Neural cell (in vitro differentiated cells): ENCODE measurements around the gene HDAC10. TPM values are rescaled to one million over a fixed set of nuclear protein-coding genes. Genes with fewer than 3 reads are reported as not detected.

Experiments used
- H2AFZ ChIP-seq: fragments of 200-600, 300-800 bp; sonication (generic), shearing (Covaris generic); 2 replicates; pipeline ENCODE4 v1.6.0; 2014; ENCODE audit warnings: low read depth, mild to moderate bottlenecking, antibody characterized with exemption, low read length, moderate library complexity
- H3F3A ChIP-seq: fragments of 200-600 bp; shearing (Covaris generic); 2 replicates; pipeline ENCODE4 v1.6.1; 2016; ENCODE audit warnings: mild to moderate bottlenecking, moderate library complexity, mixed read lengths, antibody characterized with exemption, low read length; ENCODE audit not compliant: insufficient read depth, poor library complexity, severe bottlenecking
- H3K27ac ChIP-seq: fragments of 200-600, 300-800 bp; sonication (generic), shearing (Covaris generic); 2 replicates; pipeline ENCODE4 v1.5.1; 2014; ENCODE audit warnings: mild to moderate bottlenecking, low read length, moderate library complexity
- H3K27me3 ChIP-seq: fragments of 300-800, 200-600 bp; sonication (generic), shearing (Covaris generic); 2 replicates; pipeline ENCODE4 v1.6.0; 2014; ENCODE audit warnings: mild to moderate bottlenecking, low read depth, low read length, moderate library complexity; ENCODE audit not compliant: insufficient read depth
- H3K36me3 ChIP-seq: fragments of 300-800, 200-600 bp; sonication (generic), shearing (Covaris generic); 2 replicates; pipeline ENCODE4 v1.5.1; 2014; ENCODE audit warnings: mild to moderate bottlenecking, antibody characterized with exemption, low read length, moderate library complexity; ENCODE audit not compliant: insufficient read depth
- H3K4me2 ChIP-seq: fragments of 300-800, 200-600 bp; sonication (generic), shearing (Covaris generic); 2 replicates; pipeline ENCODE4 v1.6.0; 2014; ENCODE audit warnings: mild to moderate bottlenecking, low read length
- H3K4me3 ChIP-seq: fragments of 300-800, 200-600 bp; sonication (generic), shearing (Covaris generic); 2 replicates; pipeline ENCODE4 v1.5.1; 2014; ENCODE audit warnings: mild to moderate bottlenecking, low read length, moderate library complexity
- H3K79me2 ChIP-seq: fragments of 200-600 bp; shearing (Covaris generic); replicated peaks from 2 replicates; pipeline ENCODE4 v1.6.0; 2014; ENCODE audit warnings: mild to moderate bottlenecking, low read length, moderate library complexity; ENCODE audit not compliant: insufficient read depth
- H3K9ac ChIP-seq: fragments of 300-800, 200-600 bp; sonication (generic), shearing (Covaris generic); 2 replicates; pipeline ENCODE4 v1.6.1; 2016; ENCODE audit warnings: mild to moderate bottlenecking, low read length, mixed read lengths
- H3K9me2 ChIP-seq: fragments of 200-600 bp; shearing (Covaris generic); 2 replicates; pipeline ENCODE4 v1.6.1; 2016; ENCODE audit warnings: mild to moderate bottlenecking, low read length, mixed read lengths; ENCODE audit not compliant: insufficient read depth
- H3K9me3 ChIP-seq: fragments of 200-600, 300-800 bp; sonication (generic), shearing (Covaris generic); 2 replicates; pipeline ENCODE4 v1.6.1; 2016; ENCODE audit warnings: mild to moderate bottlenecking, mixed run types, low read length, moderate library complexity, mixed read lengths
- H4K20me1 ChIP-seq: fragments of 200-600 bp; shearing (Covaris generic); 2 replicates; pipeline ENCODE4 v1.6.1; 2016; ENCODE audit warnings: mild to moderate bottlenecking, mixed run types; ENCODE audit not compliant: insufficient read depth
- CTCF ChIP-seq: fragments of 450-650 bp; IDR thresholded peaks from 2 replicates; pipeline ENCODE4 v1.5.1; 2014; ENCODE audit warnings: antibody characterized with exemption, mild to moderate bottlenecking, moderate library complexity; ENCODE audit not compliant: poor library complexity, severe bottlenecking
- EP300 ChIP-seq: fragments of 450-650 bp; conservative IDR thresholded peaks from 2 replicates; pipeline ENCODE4 v1.6.1; 2014; ENCODE audit warnings: antibody characterized with exemption, mild to moderate bottlenecking, moderate library complexity; ENCODE audit not compliant: poor library complexity, severe bottlenecking
- EZH2 ChIP-seq: fragments of 200-600, 300-800 bp; shearing (Covaris generic), sonication (generic); IDR thresholded peaks from 2 replicates; pipeline ENCODE4 v1.6.1; 2014; ENCODE audit warnings: antibody characterized with exemption, low read length, borderline replicate concordance, mild to moderate bottlenecking; ENCODE audit not compliant: insufficient read depth, poor library complexity, severe bottlenecking
- MXI1 ChIP-seq: fragments of 450-650 bp; conservative IDR thresholded peaks from 2 replicates; pipeline ENCODE4 v1.6.1; 2014; ENCODE audit warnings: antibody characterized with exemption, mild to moderate bottlenecking; ENCODE audit not compliant: poor library complexity, severe bottlenecking
- POLR2AphosphoS5 ChIP-seq: IDR thresholded peaks from 2 replicates; pipeline ENCODE4 v1.6.1; 2012
- RAD21 ChIP-seq: fragments of 450-650 bp; conservative IDR thresholded peaks from 2 replicates; pipeline ENCODE4 v1.6.1; 2014; ENCODE audit warnings: antibody characterized with exemption, mild to moderate bottlenecking, moderate library complexity
- REST ChIP-seq: IDR thresholded peaks from 2 replicates; pipeline ENCODE4 v1.6.1; 2012; ENCODE audit warnings: borderline replicate concordance
- SMC3 ChIP-seq: fragments of 450-650 bp; conservative IDR thresholded peaks from 2 replicates; pipeline ENCODE4 v1.6.1; 2014; ENCODE audit warnings: antibody characterized with exemption, mild to moderate bottlenecking, moderate library complexity; ENCODE audit not compliant: poor library complexity
- TAF1 ChIP-seq: IDR thresholded peaks from 2 replicates; pipeline ENCODE4 v1.6.1; 2012; ENCODE audit warnings: low read depth
- polyA plus RNA-seq: library from polyadenylated mRNA; depleted of rRNA; stranded (reverse); fragments of >200 nt; gene quantifications from 2 replicates; pipeline ENCODE4 v1.2.3, GENCODE V29; 2014

Gene HDAC10
- polyA plus RNA-seq, 1 donor from 2014 or later, result 39.1 TPM

DNA sequence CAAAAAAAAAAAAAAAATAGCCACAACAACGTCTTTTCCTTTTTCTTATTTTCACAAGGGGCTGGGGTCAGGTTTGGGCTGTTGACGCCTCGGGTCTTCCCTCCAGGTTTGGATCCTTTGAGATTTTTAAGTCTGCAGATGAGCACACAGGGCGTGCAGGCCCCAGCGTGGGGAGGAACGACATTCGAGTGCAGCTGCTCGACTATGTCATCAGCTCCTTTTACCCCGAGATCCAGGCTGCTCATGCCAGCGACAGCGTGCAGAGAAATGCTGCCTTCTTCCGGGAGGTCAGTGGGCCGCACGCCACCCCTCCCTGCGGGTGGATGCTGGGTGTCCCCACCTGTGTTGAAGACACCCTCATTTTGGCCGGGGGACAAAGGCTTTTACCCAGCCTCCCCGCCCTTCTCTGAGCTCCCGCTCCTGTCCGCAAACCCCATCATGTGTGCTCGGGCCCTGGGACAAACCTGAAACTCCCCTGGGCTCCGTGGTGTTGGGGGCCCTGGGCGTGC, 42.6 kb downstream of the HDAC10 start:
- Histone ChIP-seq H4K20me1 (no peaks in the 10 kb centered on the region), H3K9ac (no peak overlapping the region), H2AFZ (no peak overlapping the region), H3K27me3 (no peaks in the 10 kb centered on the region), H3K79me2 (peaks cover 3% of the 10 kb centered on the region), H3K9me2 (no peaks in the 10 kb centered on the region), H3K36me3 (peaks cover 5% of the 10 kb centered on the region), H3K9me3 (no peaks in the 10 kb centered on the region), H3K4me3 (no peak overlapping the region), H3K27ac (no peak overlapping the region), H3F3A (no peaks in the 10 kb centered on the region), H3K4me2 (no peak overlapping the region)
- TF ChIP-seq REST (no peak), EP300 (no peak), MXI1 (no peak)

DNA sequence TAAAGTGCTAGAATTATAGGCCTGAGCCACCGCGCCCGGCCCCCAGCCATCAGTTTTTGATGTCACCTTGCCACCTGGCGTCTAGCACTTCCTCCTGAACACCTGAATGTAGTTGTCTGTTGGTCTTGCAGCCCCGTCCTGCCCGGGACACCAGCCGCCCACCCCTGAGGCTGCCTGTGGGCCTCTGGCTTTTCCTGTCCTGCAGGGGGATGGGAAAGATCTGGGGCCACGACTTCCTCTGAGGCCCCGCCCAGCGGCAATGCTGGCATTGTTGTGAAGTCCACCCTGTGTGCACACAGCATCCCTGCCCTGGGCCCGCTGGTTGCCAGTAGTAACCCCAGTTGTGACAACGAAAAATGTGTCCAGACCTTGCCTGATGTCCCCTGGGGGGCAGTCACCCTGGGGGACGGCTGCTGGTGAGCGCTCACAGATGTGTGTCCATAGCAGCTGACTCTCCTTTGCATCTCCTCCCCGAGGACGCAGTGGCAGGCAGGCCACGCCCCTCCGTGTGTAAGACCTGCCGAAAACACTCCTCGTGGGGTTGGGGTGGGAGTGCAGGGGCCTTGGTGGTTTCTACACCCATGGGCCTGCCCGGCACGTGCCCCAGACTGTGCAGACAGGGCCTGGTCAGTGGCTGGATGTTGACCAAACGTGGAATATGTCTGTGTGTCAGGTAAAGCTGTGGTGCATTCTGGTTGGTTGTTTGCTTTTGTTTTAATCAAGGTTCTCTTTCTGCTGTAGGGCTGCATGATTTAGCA, 43.5 kb downstream of the HDAC10 start:
- Histone ChIP-seq H3K9me2 (no peaks in the 10 kb centered on the region), H3K27ac (no peak overlapping the region), H3K4me2 (no peak overlapping the region), H4K20me1 (no peaks in the 10 kb centered on the region), H3F3A (no peaks in the 10 kb centered on the region), H3K36me3 (peaks cover 11% of the 10 kb centered on the region), H3K79me2 (peaks cover 10% of the 10 kb centered on the region), H3K9ac (no peak overlapping the region), H3K9me3 (no peaks in the 10 kb centered on the region), H3K4me3 (no peak overlapping the region), H2AFZ (no peak overlapping the region), H3K27me3 (no peaks in the 10 kb centered on the region)
- TF ChIP-seq REST (no peak), SMC3 (no peak), EP300 (no peak), EZH2 (no peak), POLR2AphosphoS5 (no peak), TAF1 (no peak), CTCF (no peak), RAD21 (no peak), MXI1 (no peak)
